HG02588 (cell line): Measurements from ENCODE around the gene MAGI1.
"Not testable (repeated sequence)": the region's sequence is repeated elsewhere in the genome, so short reads cannot be mapped to it uniquely, and the experiment has no call there.

Experiments
- ATAC-seq: cut with Tn5 transposase; IDR thresholded peaks from one replicate; pipeline ENCODE4 v1.9.1; 2021; ENCODE audit warnings: mild to moderate bottlenecking, moderate library complexity; ENCODE audit not compliant: unreplicated experiment

MAGI1 gene

DNA sequence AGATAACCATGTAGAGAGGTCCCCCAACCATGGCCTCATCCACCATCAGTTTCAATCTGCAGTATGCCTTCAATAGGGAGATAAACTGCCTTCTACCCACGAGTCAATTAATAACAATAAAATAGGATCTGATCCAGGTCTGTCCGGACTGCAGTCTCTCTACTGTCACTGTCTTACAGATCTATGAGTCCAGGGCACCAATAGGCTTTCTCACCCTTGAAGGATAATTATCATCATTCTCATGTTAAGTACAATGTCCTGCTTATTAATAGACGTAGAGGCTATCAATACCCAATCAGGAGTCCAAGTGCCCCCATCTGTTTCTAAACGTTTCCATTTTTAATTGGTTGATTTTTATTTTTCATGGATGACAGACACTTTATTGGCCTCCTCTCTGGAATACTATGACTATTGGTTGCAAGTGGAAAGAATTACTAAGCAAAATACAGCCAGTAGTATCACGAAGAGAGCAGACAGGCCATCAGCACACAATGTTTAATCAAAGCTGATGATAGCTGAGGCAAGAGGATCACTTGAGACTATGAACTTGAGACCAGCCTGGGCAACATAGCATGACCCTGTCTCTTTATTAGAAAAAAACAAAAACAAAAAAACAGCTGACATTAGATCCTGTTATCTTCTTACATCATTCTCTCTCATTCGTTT lies 480.7 kb downstream of the MAGI1 start:
- ATAC-seq, result no peak

DNA sequence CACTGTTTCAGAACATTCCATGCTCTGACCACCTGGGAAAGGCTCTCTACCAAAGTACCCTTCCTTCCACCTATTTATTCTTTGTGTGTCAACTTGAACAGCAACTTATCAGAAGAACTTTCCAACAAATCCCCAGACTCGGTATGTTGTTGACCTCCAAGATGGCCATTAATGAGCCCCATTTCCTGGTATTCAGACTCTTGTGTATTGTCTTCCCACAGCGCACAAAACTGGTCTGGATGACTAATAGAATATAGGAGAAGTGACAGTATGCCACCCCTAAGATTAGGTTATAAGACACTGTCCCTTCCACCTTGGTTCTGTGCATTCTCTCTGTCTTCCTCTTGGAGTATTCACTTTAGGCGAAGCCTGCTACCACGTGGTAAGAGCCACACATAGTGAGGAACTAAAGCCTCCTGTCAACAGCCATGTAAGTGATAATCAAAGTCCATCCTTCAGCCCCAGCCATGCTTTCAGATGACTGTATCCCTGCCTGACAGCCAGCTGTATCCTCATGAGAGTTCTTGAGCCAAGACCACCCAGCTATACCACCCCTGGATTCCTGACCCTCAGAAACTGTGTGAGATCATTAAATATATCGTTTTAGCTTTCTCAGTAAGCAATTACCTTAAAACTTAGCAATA lies 481.7 kb downstream of the MAGI1 start:
- ATAC-seq, result no peak

DNA sequence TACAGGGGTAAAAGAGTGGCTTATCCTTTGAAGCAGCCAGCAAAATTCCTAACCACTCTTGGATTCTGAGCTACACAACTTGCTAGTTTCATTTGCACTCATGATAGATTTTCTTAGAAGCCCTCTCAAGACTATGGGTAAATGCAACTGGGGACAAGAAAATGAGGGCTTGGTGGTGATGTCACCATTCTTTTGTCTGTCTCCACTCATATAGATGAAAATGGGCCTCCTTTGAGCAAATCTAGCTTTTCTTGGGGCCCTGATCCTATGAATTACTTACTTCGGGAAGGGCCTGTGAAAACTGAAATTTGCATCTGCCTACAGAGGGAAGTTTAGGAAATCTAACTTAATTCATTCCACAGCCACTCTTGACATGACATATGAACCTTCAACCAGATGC lies 486.3 kb downstream of the MAGI1 start:
- ATAC-seq, result no peak

DNA sequence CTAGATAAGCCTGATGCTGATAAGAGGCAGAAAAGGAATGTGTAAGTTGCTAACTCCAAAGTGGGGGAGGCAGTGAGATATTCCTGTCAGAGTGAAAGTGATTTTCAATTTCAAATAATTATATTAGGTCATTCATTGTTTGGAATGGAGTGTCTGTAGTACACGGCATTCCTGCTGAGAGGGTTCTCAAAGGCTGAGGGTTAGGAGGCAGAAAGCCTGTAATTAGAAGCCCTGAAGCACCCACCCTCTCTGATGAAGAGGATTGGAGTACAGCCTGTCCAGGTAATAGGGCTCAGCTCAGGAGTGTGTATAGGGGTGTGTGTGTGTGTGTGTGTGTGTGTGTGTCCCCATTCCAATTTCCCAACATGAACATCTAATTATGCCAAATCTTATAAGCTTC lies 486.8 kb downstream of the MAGI1 start:
- ATAC-seq, result no peak

DNA sequence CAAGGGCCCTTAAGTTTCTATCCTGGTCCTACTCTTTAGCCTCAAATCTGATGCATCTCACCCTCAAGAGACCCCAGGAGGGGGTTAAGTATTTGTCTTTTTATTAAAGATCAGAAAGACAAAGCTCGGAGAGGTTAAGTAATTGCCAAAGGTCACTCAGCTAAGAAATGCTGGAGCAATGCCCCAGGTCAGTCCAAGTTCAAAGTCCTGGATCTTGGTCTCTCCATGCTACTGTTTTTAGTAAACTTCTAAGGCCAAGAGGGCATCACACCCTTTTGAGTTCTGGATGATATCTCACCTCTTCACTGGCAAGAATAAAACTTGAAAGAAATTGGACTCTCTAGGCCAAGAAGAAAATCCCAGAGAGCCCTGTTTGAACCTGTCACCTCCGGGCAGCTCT lies 488.6 kb downstream of the MAGI1 start:
- ATAC-seq, result no peak

DNA sequence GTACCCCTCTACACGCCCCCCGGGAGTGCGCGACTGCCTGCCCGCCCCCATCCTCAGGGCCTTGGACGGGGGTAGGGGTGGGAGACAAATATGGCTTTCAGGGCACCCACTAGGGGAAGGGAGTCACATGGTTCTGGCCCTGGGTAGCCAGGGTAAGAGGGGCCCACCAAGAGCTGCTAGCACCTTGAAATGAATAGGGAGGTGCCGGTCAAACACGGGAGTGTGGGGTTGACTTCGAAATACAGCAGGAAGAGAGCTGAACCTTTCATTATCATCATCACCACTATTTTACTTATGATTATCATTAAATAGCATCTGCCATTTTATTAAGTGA lies 489.1 kb downstream of the MAGI1 start:
- ATAC-seq, result no peak

DNA sequence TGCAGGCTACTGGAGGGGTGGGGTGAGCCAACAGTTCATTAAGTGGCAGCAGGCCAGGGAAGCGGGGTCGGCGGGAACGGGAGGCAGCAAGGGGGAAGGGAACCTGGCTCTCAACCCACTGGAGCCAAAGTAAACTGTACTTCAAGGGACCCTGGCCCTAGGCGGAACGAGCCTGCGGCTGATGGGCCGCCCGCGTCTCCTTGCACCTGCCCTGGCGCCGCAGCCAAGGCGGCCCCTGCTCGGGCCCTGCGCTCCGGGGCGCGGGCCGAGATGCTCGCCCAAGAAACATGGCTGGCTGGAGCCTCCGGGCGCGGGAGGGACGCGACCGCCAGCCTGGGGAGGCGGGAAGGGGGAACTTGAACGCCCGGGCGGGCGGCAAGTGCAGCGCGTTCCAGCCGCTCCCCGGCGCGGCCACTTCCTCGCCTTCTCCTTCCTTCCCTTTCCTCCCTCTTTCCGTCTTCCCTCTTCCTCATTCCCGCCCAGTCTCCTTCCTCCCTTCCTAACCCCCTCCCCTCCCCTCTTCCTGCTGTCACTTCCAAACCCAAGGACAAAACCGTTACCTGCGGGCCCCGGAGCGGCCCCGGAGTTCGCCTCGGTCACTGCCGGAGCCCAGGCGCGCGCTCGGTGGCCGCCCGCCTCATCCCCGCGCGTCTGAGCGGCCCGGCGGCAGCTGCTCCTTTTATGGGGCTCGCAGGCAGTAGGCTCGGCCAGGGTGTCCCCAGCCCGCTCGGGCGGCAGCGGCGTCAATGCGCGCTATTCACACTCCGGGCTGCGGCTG lies 489.7 kb downstream of the MAGI1 start:
- ATAC-seq, result no peak

DNA sequence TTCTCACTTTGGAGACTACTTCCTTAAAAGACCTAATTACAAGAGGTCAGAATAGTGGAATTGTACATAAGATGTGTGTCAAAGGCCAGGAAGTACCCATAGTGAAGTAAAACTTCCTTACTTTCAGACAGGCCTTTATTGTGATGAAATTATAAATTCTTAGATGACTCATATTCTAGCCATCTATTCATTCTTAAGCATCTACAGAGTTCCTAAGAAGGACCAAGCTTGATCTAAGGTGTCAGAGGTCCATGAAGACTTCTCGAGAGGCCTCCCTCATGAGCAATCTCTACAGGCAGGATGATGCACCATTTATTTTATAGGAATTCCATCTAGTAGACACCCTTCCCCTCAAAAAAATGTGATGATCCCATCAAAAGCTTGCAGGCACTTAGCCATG lies 493.3 kb downstream of the MAGI1 start:
- ATAC-seq, result no peak

DNA sequence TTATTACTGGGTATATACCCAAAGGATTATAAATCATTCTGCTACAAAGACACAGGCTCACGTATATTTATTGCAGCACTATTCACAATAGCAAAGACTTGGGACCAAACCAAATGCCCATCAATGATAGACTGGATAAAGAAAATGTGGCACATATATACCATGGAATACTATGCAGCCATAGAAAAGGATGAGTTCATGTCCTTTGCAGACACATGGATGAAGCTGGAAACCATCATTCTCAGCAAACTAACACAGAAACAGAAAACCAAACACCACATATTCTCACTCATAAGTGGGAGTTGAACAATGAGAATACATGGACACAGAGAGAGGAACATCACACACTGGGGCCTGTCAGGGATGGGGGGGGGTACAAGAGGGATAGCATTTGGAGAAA lies 495.3 kb downstream of the MAGI1 start:
- ATAC-seq, result not testable (repeated sequence)

DNA sequence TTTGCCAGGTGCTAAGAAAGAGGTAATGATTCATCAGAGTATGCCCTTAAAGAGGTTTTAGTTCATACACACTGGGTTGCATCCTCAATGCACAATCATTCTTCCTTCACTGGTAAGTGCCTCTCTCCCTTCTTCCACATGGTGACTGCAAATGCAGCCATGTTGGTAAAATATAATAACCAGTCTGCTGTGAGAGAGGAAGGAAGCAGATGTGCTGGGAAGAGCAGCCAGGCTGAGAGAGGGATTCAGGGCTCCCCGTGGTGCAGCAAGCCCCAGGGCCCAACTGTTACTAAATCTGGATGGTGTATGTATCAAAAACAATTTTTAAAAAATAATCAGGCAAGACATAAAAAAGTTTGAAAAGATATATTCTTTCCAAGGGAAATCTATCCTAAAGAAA lies 498.1 kb downstream of the MAGI1 start:
- ATAC-seq, result no peak

DNA sequence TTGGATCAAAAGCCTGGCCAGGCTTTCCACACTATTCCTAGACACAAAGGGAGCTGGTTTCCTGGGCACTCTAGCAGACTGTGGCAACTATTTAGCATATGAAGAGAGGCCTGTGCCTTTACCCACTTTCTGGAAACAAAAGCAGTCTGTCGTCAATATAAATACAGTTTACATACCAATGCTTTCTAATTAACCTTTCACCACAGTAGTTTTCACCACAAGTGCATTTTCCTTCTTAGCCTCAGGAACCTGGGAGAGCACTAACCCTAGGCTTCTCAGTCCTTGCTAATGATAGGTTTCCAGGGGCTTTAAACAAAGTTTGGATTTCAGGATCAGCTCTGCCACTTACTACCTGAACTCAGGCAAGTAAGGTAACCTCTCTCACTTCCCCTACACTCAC lies 499.1 kb downstream of the MAGI1 start:
- no peak for ATAC-seq

DNA sequence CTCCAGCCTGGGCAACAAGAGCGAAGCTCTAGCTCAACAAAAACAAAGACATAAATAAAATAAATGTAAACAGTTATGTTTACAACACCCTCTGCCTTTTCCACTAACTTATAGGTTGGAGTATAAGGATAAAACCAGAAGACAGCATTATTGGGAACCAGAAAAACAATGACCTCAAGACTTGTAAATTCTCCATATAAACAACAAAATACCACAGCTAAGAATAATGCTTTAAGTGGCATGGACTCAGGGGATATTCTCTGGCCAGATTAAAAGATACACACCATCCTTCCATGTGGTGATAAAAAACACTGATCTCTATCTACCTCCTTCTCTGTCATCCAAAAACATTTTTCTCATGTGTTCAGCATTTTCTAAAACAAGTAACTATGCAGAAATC lies 500.6 kb downstream of the MAGI1 start:
- ATAC-seq, result no peak

DNA sequence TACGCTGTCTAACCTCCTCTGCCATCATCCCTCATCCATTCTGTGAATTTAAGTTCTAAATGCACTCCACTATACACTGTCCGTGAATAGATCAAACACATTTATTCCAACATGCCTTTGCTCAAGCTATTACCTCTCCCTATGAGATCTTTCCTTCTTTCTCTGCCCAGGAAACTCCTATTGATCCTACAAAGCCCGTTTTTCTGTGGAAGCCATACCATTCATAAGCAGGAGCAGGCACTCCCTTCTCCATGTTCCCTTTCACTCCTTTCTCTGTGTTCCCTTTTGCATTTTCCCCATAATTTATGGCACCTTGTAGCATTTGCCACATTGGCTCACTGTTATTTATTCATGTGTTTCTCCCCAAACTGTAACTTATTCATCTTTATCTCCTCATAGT lies 501.6 kb downstream of the MAGI1 start:
- ATAC-seq, result no peak

DNA sequence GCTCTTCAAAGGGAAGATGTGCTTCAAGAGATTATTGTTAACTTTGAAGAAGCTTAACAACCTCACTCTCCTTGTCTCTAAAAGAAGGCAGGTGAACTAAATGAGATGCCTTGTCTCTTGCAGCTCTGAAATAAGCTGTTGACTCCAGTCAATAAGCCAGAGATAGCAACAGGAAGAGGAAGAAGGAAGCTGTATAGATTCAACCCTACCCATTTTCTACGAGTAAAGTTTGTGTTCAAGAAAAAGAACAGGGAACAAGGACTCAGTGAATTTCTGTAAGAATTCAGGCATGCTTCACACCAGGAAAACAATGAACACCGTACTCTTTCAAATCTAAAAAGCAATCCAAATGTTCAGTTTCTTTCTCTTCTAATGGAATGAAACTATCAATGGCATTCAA lies 503.5 kb downstream of the MAGI1 start:
- no peak for ATAC-seq

DNA sequence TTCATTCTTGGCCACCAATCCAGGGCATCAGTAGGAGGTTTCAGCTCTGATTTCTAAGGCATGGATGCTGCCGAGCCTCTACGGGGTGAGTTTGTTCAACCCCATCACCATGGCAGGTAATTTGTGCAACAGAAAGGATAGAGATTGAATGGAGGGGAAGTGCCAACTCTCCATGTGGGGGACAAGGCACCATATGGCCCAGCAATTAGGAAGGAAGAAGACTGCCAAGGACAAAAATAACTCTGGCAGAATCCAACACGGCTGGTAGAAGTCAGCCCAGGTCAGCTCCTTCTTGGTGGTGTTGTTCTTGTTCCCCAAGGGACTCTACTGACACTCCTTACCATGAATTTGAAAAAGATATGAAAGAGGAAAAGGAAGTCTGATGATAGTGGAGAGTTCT lies 503.9 kb downstream of the MAGI1 start:
- no peak for ATAC-seq

DNA sequence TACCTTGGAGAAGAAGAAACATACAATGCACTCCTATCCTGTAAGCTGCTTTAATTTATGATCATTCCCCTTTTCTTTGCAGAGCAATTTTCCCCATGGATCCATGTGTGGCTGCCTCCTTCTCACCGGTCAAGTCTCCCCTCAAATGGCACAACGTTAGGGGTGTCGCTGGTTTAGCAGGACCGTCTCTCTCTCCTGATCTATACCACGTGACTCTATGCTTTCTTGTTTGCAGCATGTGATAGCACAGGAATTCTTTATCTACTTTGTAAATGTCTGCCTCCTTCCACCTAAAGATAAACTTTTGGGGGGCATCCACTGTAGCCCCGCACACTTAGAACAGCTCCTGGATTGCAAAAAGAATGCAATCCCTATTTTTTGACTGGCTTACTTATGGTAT lies 506.0 kb downstream of the MAGI1 start:
- no peak for ATAC-seq

DNA sequence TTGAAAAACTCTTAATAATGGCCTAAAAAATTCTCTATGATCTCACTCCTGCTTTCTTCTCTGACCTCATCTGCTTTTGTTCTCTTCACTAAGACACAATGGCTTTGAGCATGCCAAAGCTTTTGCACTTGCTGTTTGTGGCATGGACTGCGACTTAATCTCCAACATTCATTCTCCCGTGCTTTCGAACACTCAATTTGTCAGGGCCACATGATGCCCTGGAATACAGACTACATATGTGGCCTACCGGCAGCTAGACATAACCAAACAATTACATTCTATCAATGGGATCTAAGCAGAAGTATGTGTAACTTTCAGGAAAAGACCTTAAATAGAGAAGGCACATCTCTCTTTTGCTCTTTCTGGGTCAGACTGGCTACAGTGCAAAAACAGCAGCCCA lies 506.5 kb downstream of the MAGI1 start:
- no peak for ATAC-seq

DNA sequence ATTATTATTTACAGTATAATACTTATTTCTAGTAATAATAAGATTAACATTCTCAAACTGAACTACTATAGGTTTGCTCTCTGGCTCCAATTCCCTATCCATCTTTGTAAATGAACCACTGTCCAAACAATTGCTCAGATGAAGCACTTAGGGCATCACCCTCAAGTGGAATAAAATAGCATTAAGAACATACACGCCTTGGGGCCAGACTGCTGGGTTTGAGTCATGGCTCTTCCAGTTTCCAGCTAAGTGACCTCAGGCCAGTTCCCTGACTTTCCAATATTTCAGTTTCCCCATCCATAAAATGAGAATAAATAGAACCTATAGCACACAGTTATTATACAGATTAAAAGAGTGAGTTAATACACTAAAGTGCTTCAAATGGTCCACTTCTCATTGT lies 507.2 kb downstream of the MAGI1 start:
- no peak for ATAC-seq

DNA sequence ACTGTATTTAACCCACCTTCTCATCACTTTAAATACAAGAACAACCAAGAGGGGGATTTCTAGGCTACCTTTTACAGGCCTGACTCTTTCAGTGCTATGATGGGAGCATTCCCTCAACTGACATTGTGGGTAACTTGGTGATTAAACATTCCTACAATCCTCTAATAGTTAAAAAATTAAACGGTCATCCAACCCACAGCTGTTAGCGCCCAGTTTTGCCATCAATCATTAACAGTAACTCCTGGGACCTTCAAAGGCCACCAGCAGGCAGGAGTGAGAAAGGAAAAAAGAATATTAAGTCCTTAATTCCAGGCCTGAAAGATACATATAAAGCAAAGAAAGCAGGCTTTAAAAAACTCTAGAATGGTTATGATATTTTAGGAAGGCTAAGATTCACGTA lies 512.1 kb downstream of the MAGI1 start:
- ATAC-seq, result no peak

DNA sequence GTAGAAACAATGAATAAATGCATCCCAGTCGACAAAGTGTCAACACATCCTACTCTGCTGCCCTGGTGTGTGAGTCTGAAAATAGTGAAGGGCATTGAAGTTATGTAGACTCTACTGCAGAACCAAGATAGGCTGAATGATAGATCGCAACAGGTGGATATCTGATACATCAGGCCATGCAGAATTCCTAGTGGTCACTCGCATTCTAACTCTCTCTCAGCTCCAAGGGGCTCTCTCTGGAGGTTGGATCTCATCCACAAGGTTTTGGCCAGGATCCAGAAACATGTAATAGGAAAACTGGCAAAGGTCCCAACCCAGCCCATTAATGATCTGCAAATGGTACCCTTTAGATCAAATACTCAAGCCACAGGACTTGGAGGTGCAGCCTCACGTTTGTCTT lies 514.1 kb downstream of the MAGI1 start:
- ATAC-seq, result no peak

DNA sequence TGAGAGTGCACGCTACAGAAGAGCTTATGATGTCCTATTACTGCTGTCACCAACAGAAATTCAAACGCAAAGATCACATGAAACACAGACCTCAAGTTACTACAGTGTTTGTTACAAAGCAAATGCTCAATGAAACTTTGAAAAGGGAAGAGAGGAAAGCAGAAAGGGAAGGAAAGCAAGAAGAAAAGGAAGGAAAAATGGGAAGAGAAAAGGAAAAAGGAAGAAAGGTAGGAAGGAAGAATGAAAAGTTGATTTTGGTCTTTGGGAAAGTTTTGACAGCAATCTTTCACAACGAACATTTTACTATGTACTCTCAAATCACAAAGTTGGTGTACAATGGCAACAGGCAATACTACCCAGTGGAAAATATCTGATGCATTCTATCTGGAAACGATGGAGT lies 514.8 kb downstream of the MAGI1 start:
- ATAC-seq, result no peak

DNA sequence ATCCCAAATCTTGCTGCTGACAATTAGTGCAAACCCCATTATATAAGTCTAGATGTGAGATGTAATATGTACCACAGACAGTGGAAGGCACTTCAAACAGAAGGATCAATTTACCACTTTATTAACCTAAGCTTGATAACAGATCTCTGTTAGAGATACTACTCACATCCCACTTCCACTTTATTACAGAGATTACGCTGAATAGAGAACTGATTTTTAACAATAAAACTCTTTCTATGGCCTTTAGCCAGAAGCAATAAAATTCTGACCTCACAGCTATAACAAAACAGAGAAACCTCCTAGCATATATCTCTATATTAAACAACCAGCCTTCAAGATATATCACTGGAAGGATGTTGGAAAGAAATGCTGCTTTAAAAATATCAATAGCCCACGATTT lies 517.7 kb downstream of the MAGI1 start:
- ATAC-seq, result no peak
